ENCODE results near the gene UNC45A.

DNA sequence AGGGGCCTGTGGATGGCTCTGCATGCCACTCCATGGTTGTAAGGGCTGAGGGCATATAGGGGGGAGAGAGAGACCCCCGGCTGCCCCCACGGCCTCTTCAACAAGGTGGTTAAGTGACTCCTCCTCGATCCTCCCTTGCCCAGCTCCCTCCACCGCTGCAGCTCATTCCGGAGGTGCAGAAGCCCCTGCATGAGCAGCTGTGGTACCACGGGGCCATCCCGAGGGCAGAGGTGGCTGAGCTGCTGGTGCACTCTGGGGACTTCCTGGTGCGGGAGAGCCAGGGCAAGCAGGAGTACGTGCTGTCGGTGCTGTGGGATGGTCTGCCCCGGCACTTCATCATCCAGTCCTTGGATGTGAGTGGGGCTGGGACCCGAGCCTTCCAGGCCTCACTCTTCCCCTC lies 44.2 kb upstream of the UNC45A start:
- no peak for TF ChIP-seq POLR2AphosphoS5 (IDR thresholded peaks at IDR 0.05; ENCODE audit: borderline replicate concordance, low read depth, low read length)
- TF ChIP-seq EZH2 (IDR thresholded peaks at IDR 0.05) = no peak

All from SK-N-MC (cell line).